GM18499 (cell line): ENCODE results near the gene KIF26A.

ENCODE experiments used
- ATAC-seq: cut with Tn5 transposase; IDR thresholded peaks from one replicate; pipeline ENCODE4 v1.9.1; 2021; ENCODE audit warnings: moderate number of reproducible peaks; ENCODE audit not compliant: insufficient read depth, unreplicated experiment

Gene KIF26A

GRCh38 chr14:104100171-104101085 is 38.0 kb upstream of the KIF26A start:
- no peak for ATAC-seq

- ATAC-seq, result no peak
These were observed 37.2 kb upstream of the KIF26A start for GRCh38 chr14:104101086-104101621.

GRCh38 chr14:104101651-104102281 is 36.6 kb upstream of the KIF26A start:
- ATAC-seq, result no peak

GRCh38 chr14:104102282-104102914 is 36.0 kb upstream of the KIF26A start:
- ATAC-seq, result no peak

GRCh38 chr14:104103061-104103445 is 35.3 kb upstream of the KIF26A start:
- no peak for ATAC-seq

GRCh38 chr14:104103446-104104075 is 34.8 kb upstream of the KIF26A start:
- no peak for ATAC-seq

GRCh38 chr14:104104076-104104901 is 34.1 kb upstream of the KIF26A start:
- ATAC-seq, result no peak

GRCh38 chr14:104105071-104105821 is 33.1 kb upstream of the KIF26A start:
- ATAC-seq, result no peak

DNA sequence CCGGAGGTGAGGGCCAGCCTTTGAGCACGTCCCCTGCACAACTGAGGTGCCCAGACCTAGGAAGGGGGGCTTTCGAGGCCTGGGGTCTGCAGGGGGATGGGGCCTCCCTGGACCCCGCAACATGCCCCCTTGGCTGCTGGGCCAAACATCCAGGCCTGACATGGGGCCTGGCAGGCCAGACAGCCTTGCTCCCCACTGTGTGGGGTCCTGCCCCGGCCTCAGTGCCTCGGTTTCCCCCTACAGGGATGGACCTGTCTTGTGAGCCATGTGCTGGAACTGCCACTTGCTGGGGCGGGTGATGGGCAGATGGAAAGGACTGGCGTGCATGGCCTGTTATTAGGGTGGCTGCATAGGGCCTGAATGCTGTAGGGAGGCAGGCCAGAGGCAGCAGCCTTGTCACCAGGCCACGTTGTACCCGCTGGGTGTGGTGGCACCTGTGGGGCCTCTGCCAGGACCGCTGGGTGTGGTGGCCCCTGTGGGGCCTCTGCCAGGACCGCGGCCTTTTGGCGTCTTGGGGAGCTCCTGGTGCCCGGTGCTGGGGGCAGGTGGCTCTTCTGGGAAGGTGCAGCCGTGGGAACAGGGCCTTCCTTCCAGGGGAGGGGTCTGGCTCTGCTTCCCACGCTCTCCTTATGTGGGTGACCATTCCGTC is 32.4 kb upstream of the KIF26A start:
- no peak for ATAC-seq

DNA sequence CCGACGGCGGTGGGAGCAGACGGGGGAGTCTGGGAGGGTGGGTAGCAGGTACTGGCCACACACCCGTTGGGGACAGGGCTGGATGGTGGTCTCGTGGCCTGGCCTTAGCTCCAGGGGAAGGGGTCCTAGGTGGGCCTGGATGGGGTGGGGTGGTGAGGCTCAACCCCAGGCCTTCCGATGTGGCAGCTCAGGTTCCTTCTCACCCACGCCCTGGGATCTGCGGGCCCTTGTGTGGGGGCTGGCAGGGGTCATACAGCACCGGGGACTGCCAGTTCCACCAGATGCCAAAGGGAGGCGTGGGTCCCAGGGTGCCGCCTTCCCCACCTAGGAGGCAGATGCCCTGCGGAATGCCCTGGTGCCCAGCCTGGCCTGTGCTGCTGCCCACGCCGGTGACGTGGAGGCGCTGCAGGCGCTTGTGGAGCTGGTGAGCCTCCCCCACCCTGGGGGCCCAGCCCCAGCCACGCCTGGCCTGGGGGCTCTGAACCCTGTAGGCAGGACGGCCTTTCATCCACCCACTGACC is 31.9 kb upstream of the KIF26A start:
- ATAC-seq, result no peak

DNA sequence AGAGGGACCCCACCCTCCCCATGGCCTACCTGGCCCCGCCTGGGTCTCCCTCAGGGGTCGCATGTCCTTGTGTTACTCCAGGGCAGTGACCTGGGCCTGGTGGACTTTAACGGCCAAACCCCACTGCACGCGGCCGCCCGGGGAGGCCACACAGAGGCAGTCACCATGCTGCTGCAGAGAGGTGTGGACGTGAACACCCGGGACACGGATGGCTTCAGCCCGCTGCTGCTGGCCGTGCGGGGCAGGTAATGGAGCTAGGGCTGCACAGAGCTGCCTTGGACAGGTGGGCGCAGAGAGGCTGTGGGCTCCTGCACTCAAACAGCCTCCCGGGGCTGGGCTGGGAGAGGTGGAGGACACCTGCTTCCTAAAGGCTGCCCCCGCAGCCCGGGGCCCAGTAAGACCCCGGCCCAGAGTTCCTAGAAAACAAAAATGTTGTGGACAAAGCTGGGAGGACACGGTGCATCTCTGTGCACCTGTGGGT is 31.2 kb upstream of the KIF26A start:
- ATAC-seq, result no peak

DNA sequence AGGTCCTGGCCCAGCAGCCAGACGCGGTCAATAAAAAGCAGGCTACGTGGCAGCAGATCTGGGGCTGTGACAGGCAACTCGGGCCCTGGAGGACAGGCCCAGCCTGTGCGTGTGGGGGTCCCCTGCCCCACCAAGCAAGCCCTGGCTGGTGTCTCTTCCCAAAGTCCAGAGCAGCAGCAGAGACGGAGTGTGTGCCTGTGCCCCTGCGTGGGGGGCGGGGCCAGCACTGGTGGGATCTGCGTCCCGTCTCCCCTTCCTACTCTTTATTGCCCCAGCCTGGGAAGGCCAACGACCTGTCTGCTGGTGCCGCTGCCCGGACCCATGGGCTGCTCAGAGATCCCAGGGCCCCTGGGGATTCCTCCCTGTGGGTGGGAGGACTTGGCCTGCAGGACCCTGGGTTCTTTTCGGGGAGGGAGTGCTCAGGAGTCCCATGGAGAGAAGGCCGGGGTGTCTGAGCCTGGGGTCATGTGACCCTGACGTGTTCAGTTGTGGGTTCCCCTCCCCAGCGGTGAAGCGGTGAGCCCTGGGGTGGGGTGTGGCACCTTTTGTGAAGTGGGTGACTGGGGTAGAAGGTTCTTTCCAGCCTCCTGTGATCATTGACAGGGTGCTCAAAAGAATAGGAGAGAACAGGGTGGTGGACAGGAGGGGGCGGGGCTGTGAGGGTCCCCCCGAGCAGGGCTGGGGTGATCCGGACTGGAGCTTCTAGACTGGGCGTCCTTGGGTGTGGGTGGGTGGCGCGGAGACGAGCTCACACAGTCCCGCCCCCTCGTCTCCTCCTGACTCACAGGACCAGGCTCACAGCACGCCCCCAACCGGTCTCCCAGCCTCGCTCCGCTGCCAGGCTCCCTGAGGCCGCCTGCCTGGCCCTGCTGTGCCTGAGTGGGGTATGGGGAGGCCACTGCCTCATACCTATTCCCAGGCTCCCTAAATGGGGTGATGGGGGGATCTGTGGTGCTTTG is 30.5 kb upstream of the KIF26A start:
- no peak for ATAC-seq

GRCh38 chr14:104108570-104109541 is 29.5 kb upstream of the KIF26A start:
- ATAC-seq, result no peak

DNA sequence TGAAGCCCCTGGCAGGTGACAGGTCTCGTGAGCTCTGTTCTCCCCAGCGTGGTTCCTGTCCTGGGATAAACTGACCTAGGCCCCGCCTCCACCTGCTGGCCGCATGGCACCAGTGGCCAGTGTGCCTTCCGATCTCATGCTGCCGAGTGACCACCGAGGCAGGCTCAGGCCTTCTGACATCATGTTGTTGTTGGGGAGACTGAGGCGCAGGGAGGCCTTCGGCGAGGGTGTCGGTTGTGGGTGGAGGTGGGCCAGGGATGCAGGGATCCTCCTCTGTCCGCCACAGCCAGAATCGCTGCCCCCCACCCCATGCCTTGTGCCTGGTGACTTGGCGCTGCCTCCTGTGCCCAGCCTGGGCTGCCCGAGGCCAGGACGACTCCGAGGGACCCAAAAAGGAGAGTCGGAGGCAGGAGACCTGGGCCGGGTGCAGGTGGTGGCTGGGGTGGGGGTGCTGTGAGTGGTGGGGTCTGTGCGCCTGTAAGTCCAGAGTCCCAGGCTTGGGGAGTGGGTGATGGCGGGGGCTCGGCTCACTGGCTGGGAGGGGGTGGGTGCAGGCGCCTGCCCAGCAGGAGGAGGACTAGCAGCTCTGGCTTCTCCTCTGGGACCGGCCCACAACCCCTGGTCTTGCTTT is 28.5 kb upstream of the KIF26A start:
- no peak for ATAC-seq

- ATAC-seq, result no peak
These were observed 27.7 kb upstream of the KIF26A start for GRCh38 chr14:104110491-104111209.
